22Rv1 (cell line): ENCODE data around the gene TESK2.
"Not testable (repeated sequence)": the region's sequence is repeated elsewhere in the genome, so short reads cannot be mapped to it uniquely, and the experiment has no call there.

Source experiments
- ZFX ChIP-seq: fragments of 450-650 bp; IDR thresholded peaks from 2 replicates; pipeline ENCODE4 v1.6.1; 2017; ENCODE audit warnings: antibody characterized with exemption, borderline replicate concordance
- TF ChIP-seq, protein P1 (sequence below): fragments of 450-650 bp; IDR thresholded peaks from 2 replicates; pipeline ENCODE4 v1.5.1; 2017; ENCODE audit warnings: mild to moderate bottlenecking

DNA sequence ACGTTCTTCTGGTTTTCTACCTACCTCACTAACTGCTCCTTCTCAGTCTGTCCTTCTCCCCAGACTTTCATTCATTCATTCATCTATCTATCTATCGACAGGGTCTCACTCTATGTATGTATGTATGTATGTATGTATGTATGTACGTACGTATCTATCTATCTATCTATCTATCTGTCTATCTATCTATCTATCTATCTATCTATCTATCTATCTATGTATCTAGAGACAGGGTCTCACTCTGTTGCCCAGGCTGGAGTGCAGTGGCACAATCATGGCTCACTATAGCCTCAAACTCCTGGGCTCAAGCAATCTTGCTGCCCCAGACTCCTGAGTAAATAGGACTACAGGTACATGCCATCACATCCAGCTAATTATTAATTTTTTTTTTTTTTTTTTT is 106.8 kb downstream of the TESK2 start:
- TF ChIP-seq, protein P1, sequence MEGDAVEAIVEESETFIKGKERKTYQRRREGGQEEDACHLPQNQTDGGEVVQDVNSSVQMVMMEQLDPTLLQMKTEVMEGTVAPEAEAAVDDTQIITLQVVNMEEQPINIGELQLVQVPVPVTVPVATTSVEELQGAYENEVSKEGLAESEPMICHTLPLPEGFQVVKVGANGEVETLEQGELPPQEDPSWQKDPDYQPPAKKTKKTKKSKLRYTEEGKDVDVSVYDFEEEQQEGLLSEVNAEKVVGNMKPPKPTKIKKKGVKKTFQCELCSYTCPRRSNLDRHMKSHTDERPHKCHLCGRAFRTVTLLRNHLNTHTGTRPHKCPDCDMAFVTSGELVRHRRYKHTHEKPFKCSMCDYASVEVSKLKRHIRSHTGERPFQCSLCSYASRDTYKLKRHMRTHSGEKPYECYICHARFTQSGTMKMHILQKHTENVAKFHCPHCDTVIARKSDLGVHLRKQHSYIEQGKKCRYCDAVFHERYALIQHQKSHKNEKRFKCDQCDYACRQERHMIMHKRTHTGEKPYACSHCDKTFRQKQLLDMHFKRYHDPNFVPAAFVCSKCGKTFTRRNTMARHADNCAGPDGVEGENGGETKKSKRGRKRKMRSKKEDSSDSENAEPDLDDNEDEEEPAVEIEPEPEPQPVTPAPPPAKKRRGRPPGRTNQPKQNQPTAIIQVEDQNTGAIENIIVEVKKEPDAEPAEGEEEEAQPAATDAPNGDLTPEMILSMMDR, result not testable (repeated sequence)
- not testable (repeated sequence) for TF ChIP-seq ZFX
